Duodenal mucosa (tissue), 2 donors: ENCODE measurements around the gene NCLN.
"Not testable (repeated sequence)": the region's sequence is repeated elsewhere in the genome, so short reads cannot be mapped to it uniquely, and the experiment has no call there.

Experiments used
- H3K27ac ChIP-seq: one replicate; pipeline ENCODE4 v1.7.0; 2013; ENCODE audit warnings: low read depth, low read length
- H3K27me3 ChIP-seq, 2 donors: one replicate each; pipeline ENCODE4 v1.7.0; 2013; ENCODE audit warnings: low read length in 2 of 2, control low read depth in 1 of 2; ENCODE audit not compliant: insufficient read depth in 2 of 2, control insufficient read depth in 1 of 2
- H3K36me3 ChIP-seq, 2 donors: one replicate each; pipeline ENCODE4 v1.7.0; 2013; ENCODE audit warnings: low read length in 2 of 2, control low read depth in 1 of 2; ENCODE audit not compliant: insufficient read depth in 2 of 2, control insufficient read depth in 1 of 2
- H3K4me1 ChIP-seq, 2 donors: one replicate each; pipeline ENCODE4 v1.7.0; 2013; ENCODE audit warnings: low read length in 2 of 2, control low read depth in 1 of 2; ENCODE audit not compliant: insufficient read depth in 2 of 2, control insufficient read depth in 1 of 2
- H3K4me3 ChIP-seq, 2 donors: one replicate each; pipeline ENCODE4 v1.7.0; 2013; ENCODE audit warnings: low read length in 2 of 2, low read depth in 1 of 2
- H3K9ac ChIP-seq, 2 donors: one replicate each; pipeline ENCODE4 v1.7.0; 2013; ENCODE audit warnings: low read length in 2 of 2, low read depth in 1 of 2
- H3K9me3 ChIP-seq, 2 donors: one replicate each; pipeline ENCODE4 v1.7.0; 2013; ENCODE audit warnings: low read length in 2 of 2, control low read depth in 1 of 2; ENCODE audit not compliant: control insufficient read depth in 1 of 2

The NCLN gene

DNA sequence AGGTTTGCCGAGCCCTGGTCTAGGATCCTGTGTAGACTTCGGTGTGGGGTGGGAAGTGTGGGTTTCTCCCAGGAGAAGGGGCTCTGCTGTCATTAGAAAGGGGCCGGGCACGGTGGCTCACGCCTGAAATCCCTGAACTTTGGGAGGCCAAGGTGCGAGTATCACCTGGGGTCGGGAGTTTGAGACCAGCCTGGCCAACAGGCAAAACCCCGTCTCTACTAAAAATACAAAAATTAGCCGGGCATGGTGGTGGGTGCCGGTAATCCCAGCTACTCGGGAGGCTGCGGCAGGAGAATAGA lies 6.0 kb downstream of the NCLN start:
- not testable (repeated sequence) for H3K9me3 ChIP-seq, H3K27ac ChIP-seq, H3K9ac ChIP-seq, H3K27me3 ChIP-seq, H3K4me3 ChIP-seq
- H3K36me3 ChIP-seq, result peaks cover 11 to 32% of the 10 kb centered on the region in 2 donors
- H3K4me1 ChIP-seq, result peaks cover 33 to 36% of the 10 kb centered on the region in 2 donors

DNA sequence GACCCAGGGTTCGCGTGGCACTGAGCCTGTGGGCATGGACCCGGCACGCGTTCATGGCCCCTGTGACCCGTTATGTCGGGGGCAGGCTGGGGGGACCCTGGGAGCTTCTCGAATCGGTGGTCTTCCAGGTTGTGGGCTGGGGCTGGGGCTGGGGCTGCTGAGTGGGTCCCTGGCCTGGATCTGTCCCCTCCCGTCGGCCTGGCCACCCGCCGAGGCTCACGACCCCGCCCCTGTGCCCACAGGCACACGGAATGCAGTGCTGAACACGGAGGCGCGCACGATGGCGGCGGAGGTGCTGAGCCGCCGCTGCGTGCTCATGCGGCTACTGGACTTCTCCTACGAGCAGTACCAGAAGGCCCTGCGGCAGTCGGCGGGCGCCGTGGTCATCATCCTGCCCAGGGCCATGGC lies 6.5 kb downstream of the NCLN start:
- Histone ChIP-seq H3K4me1 (peaks cover 28 to 31% of the 10 kb centered on the region in 2 donors), H3K9ac (no peak overlapping the region), H3K36me3 (peaks cover 11 to 36% of the 10 kb centered on the region in 2 donors)

DNA sequence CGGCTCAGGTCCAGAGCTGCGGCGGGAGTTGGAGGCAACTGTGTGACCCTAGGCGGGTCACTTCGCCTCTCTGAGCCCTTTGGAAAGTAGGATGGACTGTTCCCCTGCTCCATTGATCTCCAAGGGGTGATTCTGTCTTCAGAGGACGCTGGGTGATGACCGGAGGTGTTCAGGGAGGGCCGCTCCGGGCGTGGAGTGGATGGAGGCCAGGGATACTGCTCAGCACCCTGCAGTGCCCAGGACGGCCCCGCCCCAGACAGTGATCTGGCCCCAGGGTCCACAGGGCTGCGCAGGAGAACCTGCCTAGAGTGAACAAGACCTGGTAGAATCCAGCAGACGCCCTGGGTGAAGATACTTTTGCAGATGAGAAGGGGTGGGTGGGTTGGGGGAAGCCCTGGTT lies 7.0 kb downstream of the NCLN start:
- H3K27ac ChIP-seq, result no peak overlapping the region
- no peak overlapping the region for H3K9ac ChIP-seq
- peaks cover 24 to 27% of the 10 kb centered on the region in 2 donors for H3K4me1 ChIP-seq
- H3K27me3 ChIP-seq, result no peaks in the 10 kb centered on the region
- H3K36me3 ChIP-seq, result peaks cover 11 to 37% of the 10 kb centered on the region in 2 donors
- H3K4me3 ChIP-seq, result no peak overlapping the region
- H3K9me3 ChIP-seq, result no peaks in the 10 kb centered on the region

More for the DNA sequence above, 6.5 kb downstream of the NCLN start:
- H3K27me3 ChIP-seq, result no peaks in the 10 kb centered on the region
- no peak overlapping the region for H3K4me3 ChIP-seq
- no peak overlapping the region for H3K27ac ChIP-seq
- H3K9me3 ChIP-seq, result no peaks in the 10 kb centered on the region

DNA sequence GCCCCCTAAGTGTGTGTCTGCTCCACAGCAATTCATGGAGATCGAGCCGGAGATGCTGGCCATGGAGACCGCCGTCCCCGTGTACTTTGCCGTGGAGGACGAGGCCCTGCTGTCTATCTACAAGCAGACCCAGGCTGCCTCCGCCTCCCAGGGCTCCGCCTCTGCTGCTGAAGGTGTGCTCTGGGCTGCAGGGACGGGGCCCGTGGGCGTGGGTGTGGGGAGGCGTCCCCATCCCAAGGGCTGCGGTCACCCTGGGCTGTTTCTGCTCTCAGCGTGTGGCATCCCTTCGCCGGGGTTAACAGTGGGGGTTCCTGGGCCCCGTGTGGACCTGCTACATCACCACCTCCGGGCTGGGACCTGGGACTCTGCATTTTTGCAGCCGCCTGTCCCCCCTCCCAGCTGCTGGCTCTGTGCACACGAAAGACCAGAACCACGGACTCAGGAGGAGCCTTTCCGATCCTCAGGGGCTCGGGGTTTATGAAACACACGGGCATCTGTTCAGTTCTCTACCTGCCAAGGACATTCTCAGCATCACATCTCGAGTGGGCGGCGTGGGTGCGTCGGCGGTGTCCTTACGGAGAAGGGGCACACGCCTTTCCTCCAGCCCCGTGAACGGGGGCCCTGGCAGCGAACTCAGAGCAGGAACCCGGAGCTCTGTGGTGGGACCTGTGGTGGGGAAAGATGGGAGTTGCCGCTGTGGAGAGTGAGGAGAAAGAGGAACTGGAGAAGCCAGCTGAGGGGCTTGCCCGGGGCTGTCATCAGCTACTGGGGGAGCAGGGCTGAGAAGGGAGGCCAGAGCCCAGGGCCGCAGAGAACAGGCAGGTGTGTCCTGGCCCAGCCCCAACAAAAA lies 7.8 kb downstream of the NCLN start:
- no peak overlapping the region for H3K27ac ChIP-seq
- peaks cover 16 to 19% of the 10 kb centered on the region in 2 donors for H3K4me1 ChIP-seq
- no peaks in the 10 kb centered on the region for H3K27me3 ChIP-seq
- no peaks in the 10 kb centered on the region for H3K9me3 ChIP-seq
- no peak overlapping the region for H3K4me3 ChIP-seq
- H3K9ac ChIP-seq, result no peak overlapping the region
- peaks cover 11 to 37% of the 10 kb centered on the region in 2 donors for H3K36me3 ChIP-seq

DNA sequence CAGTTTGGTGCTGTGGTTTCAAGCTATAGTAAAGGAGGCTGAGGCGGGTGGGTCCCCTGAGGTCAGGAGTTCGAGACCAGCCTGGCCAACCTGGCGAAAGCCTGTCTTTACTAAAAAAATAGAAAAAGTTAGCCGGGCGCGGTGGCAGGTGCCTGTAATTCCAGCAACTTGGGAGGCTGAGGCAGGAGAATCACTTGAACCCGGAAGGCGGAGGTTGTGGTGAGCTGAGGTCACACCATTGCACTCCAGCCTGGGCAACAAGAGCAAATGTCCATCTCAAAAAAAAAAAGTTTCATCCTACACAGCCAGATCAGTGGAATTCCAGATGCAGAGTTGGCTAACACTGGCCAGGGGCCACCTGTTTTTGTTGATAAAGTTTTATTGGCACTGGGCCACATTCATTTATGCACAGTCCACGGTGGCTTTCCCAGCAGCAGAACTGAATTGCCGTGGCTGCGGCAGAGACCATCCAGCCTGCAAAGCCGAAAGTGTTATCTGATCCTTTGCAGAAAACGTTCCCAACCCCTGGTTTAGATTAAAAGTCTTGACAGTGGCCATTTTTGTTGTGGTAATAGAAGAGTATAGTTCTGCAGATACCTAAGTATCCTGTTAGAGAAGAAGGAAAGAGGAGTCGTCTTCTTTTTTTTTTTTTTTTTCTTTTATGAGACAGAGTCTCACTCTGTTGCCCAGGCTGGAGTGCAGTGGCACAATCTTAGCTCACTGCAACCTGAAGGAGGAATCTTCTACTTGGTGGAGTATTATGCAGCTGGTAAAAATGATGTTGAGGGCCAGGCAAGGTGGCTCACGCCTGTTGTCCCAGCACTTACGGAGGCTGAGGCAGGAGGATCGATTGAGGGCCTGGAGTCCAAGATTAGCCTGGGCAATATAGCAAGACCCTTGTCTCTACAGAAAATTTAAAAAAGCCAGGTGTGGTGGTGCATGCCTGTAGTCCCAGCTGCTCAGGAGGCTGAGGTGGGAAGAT lies 8.7 kb downstream of the NCLN start:
- Histone ChIP-seq H3K9me3 (no peaks in the 10 kb centered on the region), H3K4me3 (no peak overlapping the region), H3K27me3 (no peaks in the 10 kb centered on the region), H3K9ac (no peak overlapping the region), H3K27ac (no peak overlapping the region), H3K36me3 (peaks cover 8 to 47% of the 10 kb centered on the region in 2 donors), H3K4me1 (peaks cover 9 to 10% of the 10 kb centered on the region in 2 donors)

DNA sequence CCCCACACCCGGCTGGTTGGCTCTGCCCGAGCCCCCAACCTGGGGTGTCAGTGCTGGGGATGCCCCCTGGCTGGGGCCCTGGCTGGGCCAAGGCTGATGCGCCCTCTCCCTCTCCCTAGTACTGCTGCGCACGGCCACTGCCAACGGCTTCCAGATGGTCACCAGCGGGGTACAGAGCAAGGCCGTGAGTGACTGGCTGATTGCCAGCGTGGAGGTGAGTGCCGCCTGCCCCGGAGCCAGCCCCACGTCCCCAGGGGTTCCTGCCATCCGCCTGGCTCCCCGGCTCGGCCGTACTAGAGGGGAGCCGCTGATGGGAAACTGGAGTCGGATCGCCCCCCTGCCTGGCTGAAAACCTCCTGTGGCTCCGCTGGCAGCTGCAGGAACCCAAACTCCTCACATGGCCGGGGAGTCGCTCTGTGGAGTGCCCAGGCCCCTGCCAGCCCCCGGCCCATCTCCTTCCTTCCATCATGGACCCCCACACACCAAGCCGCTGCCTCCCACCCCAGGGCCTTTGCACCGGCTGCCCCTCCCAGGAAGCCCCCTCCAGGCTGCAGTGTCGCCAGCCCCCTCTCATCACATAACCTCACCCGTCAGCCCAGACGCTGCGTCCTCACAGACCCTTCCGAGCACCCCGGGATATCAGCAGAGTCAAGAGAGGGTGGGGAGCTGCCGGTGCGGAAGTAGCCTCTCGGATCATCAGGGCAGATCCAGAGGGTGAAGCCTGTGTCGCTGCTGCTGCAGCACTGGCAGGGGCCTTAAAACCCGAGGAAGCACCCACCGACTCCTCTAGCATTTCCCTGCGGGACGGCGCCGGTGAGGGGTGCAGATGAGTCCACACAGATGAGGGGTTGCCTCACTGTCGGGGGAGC lies 10.6 kb downstream of the NCLN start:
- Histone ChIP-seq H3K27me3 (no peaks in the 10 kb centered on the region), H3K4me3 (no peak overlapping the region), H3K9ac (no peak overlapping the region), H3K9me3 (no peaks in the 10 kb centered on the region), H3K27ac (no peak overlapping the region), H3K4me1 (no peaks in the 10 kb centered on the region), H3K36me3 (peaks cover 8 to 53% of the 10 kb centered on the region in 2 donors)

DNA sequence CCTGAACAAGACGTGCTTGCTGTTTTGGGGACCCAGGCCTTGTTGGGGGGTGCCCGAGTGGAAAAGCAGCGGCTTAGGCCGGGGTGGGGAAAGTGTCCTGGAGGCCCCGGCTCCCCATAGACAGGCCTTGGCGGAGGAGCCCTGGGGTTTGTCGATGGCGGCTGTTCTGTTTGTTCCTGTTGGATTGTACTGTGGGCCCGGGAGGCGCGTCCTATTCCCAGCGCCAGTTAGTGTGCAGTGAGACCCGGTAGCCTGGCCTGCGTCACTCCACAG lies 11.1 kb downstream of the NCLN start:
- Histone ChIP-seq H3K27ac (no peak overlapping the region), H3K9ac (no peak overlapping the region), H3K27me3 (no peaks in the 10 kb centered on the region), H3K9me3 (no peaks in the 10 kb centered on the region), H3K4me1 (no peaks in the 10 kb centered on the region), H3K36me3 (peaks cover 8 to 53% of the 10 kb centered on the region in 2 donors), H3K4me3 (no peak overlapping the region)

DNA sequence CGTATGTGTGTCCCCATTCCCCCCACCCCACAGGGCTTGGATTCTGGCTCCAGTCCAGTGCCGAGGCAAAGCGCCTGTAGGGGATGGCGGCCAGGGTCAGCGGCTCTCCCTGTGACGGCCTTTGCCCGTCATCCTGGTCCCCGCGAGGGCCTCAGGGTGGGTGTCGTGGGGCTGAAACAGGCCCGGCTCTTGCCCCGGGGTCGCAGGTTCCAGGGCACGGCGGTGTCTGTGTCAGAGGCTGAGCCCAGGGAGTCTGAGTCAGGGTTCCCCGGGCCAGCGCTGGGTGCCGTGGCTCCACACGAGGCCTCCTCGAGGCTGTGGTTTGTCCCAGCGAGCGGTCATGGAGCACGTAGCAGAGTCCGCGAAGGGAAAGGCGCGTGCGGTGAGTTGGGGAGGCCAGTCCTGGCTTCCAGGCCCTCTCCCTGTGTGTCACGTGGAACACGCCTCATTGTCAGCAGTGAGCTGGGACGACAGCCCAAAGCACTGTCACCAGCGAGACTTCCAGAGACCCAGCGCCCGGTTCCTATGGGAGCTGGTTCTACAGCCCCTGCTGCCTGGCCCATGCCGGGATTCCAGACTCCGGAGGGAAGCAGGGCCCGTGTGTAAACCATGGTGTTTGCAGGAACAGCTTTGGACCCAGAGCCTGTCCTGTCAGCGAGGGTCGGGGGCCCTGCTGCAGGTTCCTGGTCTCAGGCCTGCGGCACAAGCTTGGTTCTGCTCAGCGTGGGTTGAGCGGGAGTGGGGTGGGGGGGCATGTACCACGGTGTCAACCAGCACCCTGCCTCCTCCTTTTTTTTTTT lies 13.4 kb downstream of the NCLN start:
- Histone ChIP-seq H3K27ac (no peak overlapping the region), H3K4me3 (no peak overlapping the region), H3K36me3 (peaks cover 6 to 50% of the 10 kb centered on the region in 2 donors), H3K9ac (no peak overlapping the region), H3K27me3 (no peaks in the 10 kb centered on the region), H3K4me1 (no peaks in the 10 kb centered on the region), H3K9me3 (no peaks in the 10 kb centered on the region)

DNA sequence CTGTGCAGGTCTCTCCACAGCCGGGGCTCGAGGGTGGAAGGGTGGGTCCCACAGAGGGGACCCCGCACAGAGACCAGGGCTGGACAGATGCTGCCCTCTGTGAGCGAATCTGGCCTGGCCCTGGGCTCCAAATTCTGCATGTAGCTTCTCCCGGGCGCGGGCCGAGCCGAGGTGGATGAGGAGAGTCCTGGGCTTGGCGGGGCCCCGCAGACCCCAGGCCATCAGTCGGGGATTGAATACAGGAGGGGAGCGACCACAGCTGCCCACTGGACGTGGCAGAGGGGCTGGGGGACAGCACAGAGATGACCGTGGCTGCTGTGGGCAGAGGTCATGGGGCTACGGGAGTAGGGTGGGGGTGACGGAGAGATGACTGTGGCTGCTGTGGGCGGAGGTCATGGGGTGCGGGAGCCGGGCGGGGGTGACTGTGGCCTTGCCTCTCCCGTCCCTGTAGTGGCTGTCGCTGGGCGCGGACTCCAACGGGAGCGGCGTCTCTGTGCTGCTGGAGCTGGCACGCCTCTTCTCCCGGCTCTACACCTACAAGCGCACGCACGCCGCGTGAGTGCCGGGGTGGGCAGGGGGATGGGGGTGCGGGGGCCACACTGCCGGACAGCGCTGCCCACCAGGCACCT lies 15.5 kb downstream of the NCLN start:
- Histone ChIP-seq H3K27ac (no peak overlapping the region), H3K4me1 (no peaks in the 10 kb centered on the region), H3K4me3 (no peak overlapping the region), H3K27me3 (no peaks in the 10 kb centered on the region), H3K36me3 (peaks cover 15 to 57% of the 10 kb centered on the region in 2 donors), H3K9ac (no peak overlapping the region), H3K9me3 (no peaks in the 10 kb centered on the region)
